K562 (cell line): ENCODE results near the gene CEP135. TPM values are rescaled to one million over a fixed set of nuclear protein-coding genes. Genes with fewer than 3 reads are reported as not detected.

Experiments
- ATAC-seq: fragments of 200-7000 bp; cut with Tn5 transposase; 3 replicates; pipeline ENCODE4 v1.9.1; 2020; ENCODE audit warnings: moderate library complexity
- BruUV-seq: library from RNA; stranded (reverse); fragments of 400-500 nt; replicated peaks from 2 replicates; lab custom pipeline; 2021; lab: Mats Ljungman, UMichigan
- CTCF ChIA-PET: fragments of 300-600 bp; formaldehyde crosslinking; extraction: SDS; loops from one replicate; lab custom pipeline; 2021; ENCODE audit warnings: low intra/inter-chr PET ratio; lab: Yijun Ruan, JAX
- POLR2A ChIA-PET: fragments of 300-600, 350-650 bp; sonication (Branson Sonifier 250); formaldehyde crosslinking; extraction: SDS; loops from one replicate; lab custom pipeline; 2021; ENCODE audit warnings: antibody characterized with exemption, inconsistent platforms; lab: Yijun Ruan, JAX
- DNase-seq, 4 experiments: peaks; one replicate each; pipeline versions ENCODE4 v3.0.0 to v3.0.0-alpha.2; 2011 to 2018; ENCODE audit warnings: low spot score in 3 of 4, mixed read lengths in 3 of 4; ENCODE audit errors: extremely low read depth in 1 of 4
- FAIRE-seq: peaks from 2 replicates; lab custom pipeline; 2011; peaks lifted over from hg19 to GRCh38; lab: Jason Lieb, UNC
- H2AFZ ChIP-seq: 2 replicates; pipeline ENCODE4 v1.6.0; 2011; ENCODE audit warnings: low read depth, low read length, control low read depth, inconsistent platforms
- H3K27ac ChIP-seq: fragments of 200-600 bp; 3 replicates; pipeline ENCODE4 v1.8.0; 2011; ENCODE audit warnings: low read depth, mild to moderate bottlenecking, control low read depth, inconsistent platforms, low read length, moderate library complexity, mixed read lengths; ENCODE audit errors: extremely low read depth
- H3K27me3 ChIP-seq, 2 experiments: fragments of 300-600 bp in 1 of 2; 2 replicates in 1 of 2; 3 replicates in 1 of 2; pipeline versions ENCODE4 v1.6.0 to v1.8.0; 2011; ENCODE audit warnings: inconsistent platforms in 2 of 2, low read length in 2 of 2, mild to moderate bottlenecking in 1 of 2, mixed read lengths in 1 of 2, moderate library complexity in 1 of 2; ENCODE audit not compliant: control insufficient read depth in 2 of 2, insufficient read depth in 2 of 2
- H3K36me3 ChIP-seq: fragments of 300-600 bp; 3 replicates; pipeline ENCODE4 v1.8.0; 2011; ENCODE audit warnings: mild to moderate bottlenecking, low read length, inconsistent platforms; ENCODE audit not compliant: control insufficient read depth, insufficient read depth
- H3K4me1 ChIP-seq, 2 experiments: fragments of 200-600 bp in 1 of 2; replicated peaks in 1 of 2; 2 replicates in 1 of 2; 3 replicates in 1 of 2; pipeline versions ENCODE4 v1.5.1 to v1.8.0; 2011; ENCODE audit warnings: inconsistent platforms in 2 of 2, low read length in 2 of 2, mild to moderate bottlenecking in 1 of 2, mixed read lengths in 1 of 2, moderate library complexity in 1 of 2; ENCODE audit not compliant: control insufficient read depth in 2 of 2, insufficient read depth in 2 of 2
- H3K4me2 ChIP-seq: 2 replicates; pipeline ENCODE4 v1.6.1; 2011; ENCODE audit warnings: low read length, control low read depth, inconsistent platforms, mixed read lengths; ENCODE audit not compliant: insufficient read depth
- H3K4me3 ChIP-seq: fragments of 200-600 bp; sonication (generic), shearing (Covaris generic); 2 replicates; pipeline ENCODE4 v1.5.1; 2016; ENCODE audit warnings: control low read depth, inconsistent platforms
- H3K79me2 ChIP-seq: fragments of 200-600 bp; 3 replicates; pipeline ENCODE4 v1.8.0; 2011; ENCODE audit warnings: low read length, inconsistent platforms; ENCODE audit not compliant: control insufficient read depth, insufficient read depth
- H3K9ac ChIP-seq, 2 experiments: 2 replicates each; pipeline versions ENCODE4 v1.6.0 to v1.6.1; 2011; ENCODE audit warnings: low read depth in 2 of 2, low read length in 2 of 2, control low read depth in 1 of 2, inconsistent platforms in 1 of 2, mild to moderate bottlenecking in 1 of 2, mixed read lengths in 1 of 2; ENCODE audit not compliant: insufficient read depth in 1 of 2
- H3K9me1 ChIP-seq: one replicate; pipeline ENCODE4 v1.6.0; 2011; ENCODE audit warnings: inconsistent platforms, mild to moderate bottlenecking, low read length, moderate library complexity; ENCODE audit not compliant: control insufficient read depth, insufficient read depth
- H3K9me3 ChIP-seq: replicated peaks from 2 replicates; pipeline ENCODE4 v1.5.1; 2011; ENCODE audit warnings: low read depth, low read length, inconsistent platforms; ENCODE audit not compliant: control insufficient read depth, insufficient read depth
- H4K20me1 ChIP-seq: replicated peaks from 2 replicates; pipeline ENCODE4 v1.6.1; 2011; ENCODE audit warnings: low read length, inconsistent platforms, mixed read lengths; ENCODE audit not compliant: control insufficient read depth, insufficient read depth
- CBFA2T3 ChIP-seq: fragments of 450-650 bp; IDR thresholded peaks from 2 replicates; pipeline ENCODE4 v1.6.1; 2017
- CHD7 ChIP-seq: fragments of 200-600 bp; sonication (generic); IDR thresholded peaks from one replicate; pipeline ENCODE4 v1.6.1; 2012; ENCODE audit warnings: mild to moderate bottlenecking, low read depth, low read length, inconsistent platforms
- HLTF ChIP-seq: fragments of 450-650 bp; IDR thresholded peaks from 2 replicates; pipeline ENCODE4 v1.6.1; 2016
- OTX1 ChIP-seq: fragments of 450-650 bp; formaldehyde crosslinking; IDR thresholded peaks from 2 replicates; pipeline ENCODE4 v1.4.0; 2022; ENCODE audit warnings: mild to moderate bottlenecking
- POLR3A ChIP-seq: IDR thresholded peaks from 2 replicates; pipeline ENCODE4 v1.6.1; 2011; ENCODE audit warnings: borderline replicate concordance, mild to moderate bottlenecking, moderate library complexity; ENCODE audit not compliant: insufficient read length, insufficient read depth; ENCODE audit errors: extremely low read depth
- SRSF3 ChIP-seq: fragments of 200-400 bp; formaldehyde crosslinking; IDR thresholded peaks from 2 replicates; pipeline ENCODE4 v1.6.1; 2016; ENCODE audit warnings: mild to moderate bottlenecking, low read length, moderate library complexity; ENCODE audit not compliant: insufficient read depth
- TAF15 ChIP-seq: fragments of 200-400 bp; formaldehyde crosslinking; IDR thresholded peaks from 2 replicates; pipeline ENCODE4 v1.6.1; 2017; ENCODE audit warnings: mild to moderate bottlenecking, low read depth, low read length, moderate library complexity
- TSHZ1 ChIP-seq: fragments of 250-450 bp; sonication (Bioruptor Pico); IDR thresholded peaks from 2 replicates; pipeline ENCODE4 v1.4.0; 2020; ENCODE audit warnings: mild to moderate bottlenecking, moderate library complexity
- WGBS: fragments of 100-300 bp; shearing (Covaris generic); methylation state at CpG from one replicate; pipeline ENCODE4 v1.1.6; 2016; ENCODE audit warnings: low coverage, mixed read lengths; ENCODE audit not compliant: insufficient coverage; ENCODE audit errors: missing lambda C conversion rate; 5-methylcytosine and 5-hydroxymethylcytosine counted together
- in situ Hi-C: fragments of 300-500 bp; cut with MboI; formaldehyde crosslinking; loops from 4 replicates; pipeline ENCODE4 v1.15.0; 2018; ENCODE audit warnings: inconsistent platforms, mixed read lengths
- intact Hi-C: fragments of 100-400 bp; cut with micrococcal nuclease; formaldehyde crosslinking; loops from 2 replicates; pipeline ENCODE4 v1.14.2; 2022
- polyA plus RNA-seq, 8 experiments: library from polyadenylated mRNA; depleted of rRNA in 4 of 8; stranded (reverse) in 5 of 8; unstranded in 3 of 8; fragments of >200 nt; fragmentation: Nextera tagmentation in 2 of 8; fragmentation: Illumina TruSeq in 1 of 8; extraction: Ambion mirVana in 2 of 8; extraction: Trizol in 1 of 8; gene quantifications; 2 replicates each; pipeline versions ENCODE4 v1.2.1 to v1.2.3, GENCODE V29; 2011 to 2014; ENCODE audit warnings: inconsistent platforms in 1 of 8, missing spikeins in 1 of 8
- total RNA-seq, 7 experiments: library from RNA; depleted of rRNA in 6 of 7; stranded (reverse); fragments of >200 nt in 6 of 7; fragmentation: Illumina TruSeq in 2 of 7; extraction: Trizol in 2 of 7; gene quantifications; 2 replicates each; pipeline versions ENCODE4 v1.2.1 to v1.2.3, GENCODE V29; 2011 to 2021; ENCODE audit warnings: low replicate concordance in 1 of 7

Gene CEP135
- total and polyA plus RNA-seq, 9 of the 15 experiments (the other 6 are each of a cell fraction or from before 2014, with no cell fraction given) = 3.1 to 18.9 (median 15.3) TPM

GRCh38 chr4:55933611-55934010 lies 15.1 kb upstream of the CEP135 start:
- Histone ChIP-seq H3K9me1 (no peaks in the 10 kb centered on the region), H2AFZ (no peak overlapping the region), H3K9ac (no peak overlapping the region), H4K20me1 (no peaks in the 10 kb centered on the region), H3K4me3 (no peak overlapping the region), H3K4me1 (no peaks in the 10 kb centered on the region), H3K79me2 (no peaks in the 10 kb centered on the region), H3K27ac (no peak overlapping the region), H3K27me3 (peaks cover 0 to 7% of the 10 kb centered on the region in 2 experiments; a peak in 2 of 5 replicates), H3K36me3 (no peaks in the 10 kb centered on the region), H3K4me2 (no peak overlapping the region), H3K9me3 (peaks cover 2% of the 10 kb centered on the region; the same call in 1 of the 2 replicates)
- in situ Hi-C loops = no loop called here
- FAIRE-seq = no peak
- 0% methylated on average over 2 of the region's 2 CpGs for WGBS
- intact Hi-C loops = no loop called here
- no TSS peak for BruUV-seq
- ATAC-seq = no peak
- DNase-seq = no peak
- ChIA-PET CTCF (no interaction called here), POLR2A (interaction anchor here (0.9 to 3.3 kb wide), 5 partner anchors 8 to 30 kb away, joined by 3 to 12 read pairs (median 5); partner anchors contain the start of gene CEP135)
- TF ChIP-seq CHD7 = no peak
- TF ChIP-seq TSHZ1 (CRISPR knock-in tag) = no peak
- peak; percentile 17 for TF ChIP-seq CBFA2T3
- TF ChIP-seq TAF15 = no peak
- no peak for TF ChIP-seq SRSF3
- no peak for TF ChIP-seq OTX1 (CRISPR knock-in tag)
- no peak for TF ChIP-seq POLR3A
- TF ChIP-seq HLTF = no peak
